Endodermal cell (in vitro differentiated cells): ENCODE measurements around the gene WWC2. TPM values are rescaled to one million over a fixed set of nuclear protein-coding genes. Genes with fewer than 3 reads are reported as not detected.

Source experiments
- DNase-seq: peaks from one replicate; pipeline ENCODE4 v3.0.0-alpha.2; 2017
- H3K27ac ChIP-seq: 2 replicates; pipeline ENCODE4 v1.5.1; 2013; ENCODE audit warnings: mild to moderate bottlenecking, low read depth, low read length, moderate library complexity
- H3K27me3 ChIP-seq: 2 replicates; pipeline ENCODE4 v1.6.1; 2013; ENCODE audit warnings: mild to moderate bottlenecking, low read length, moderate library complexity; ENCODE audit not compliant: insufficient read depth, control insufficient read depth, poor library complexity, severe bottlenecking
- H3K36me3 ChIP-seq: 2 replicates; pipeline ENCODE4 v1.7.0; 2013; ENCODE audit warnings: mild to moderate bottlenecking, low read length, moderate library complexity; ENCODE audit not compliant: control insufficient read depth, insufficient read depth
- H3K4me1 ChIP-seq: one replicate; pipeline ENCODE4 v1.7.0; 2013; ENCODE audit warnings: low read length; ENCODE audit not compliant: control insufficient read depth, insufficient read depth
- H3K4me3 ChIP-seq: 2 replicates; pipeline ENCODE4 v1.5.1; 2013; ENCODE audit warnings: mild to moderate bottlenecking, low read length, moderate library complexity
- H3K9ac ChIP-seq: 2 replicates; pipeline ENCODE4 v1.6.1; 2013; ENCODE audit warnings: mild to moderate bottlenecking, low read length, moderate library complexity; ENCODE audit not compliant: poor library complexity, severe bottlenecking; ENCODE audit errors: extremely low read depth
- H3K9me3 ChIP-seq: 2 replicates; pipeline ENCODE4 v1.6.1; 2013; ENCODE audit warnings: mild to moderate bottlenecking, low read length, moderate library complexity; ENCODE audit not compliant: control insufficient read depth
- H3K27ac Mint-ChIP-seq: 2 replicates; pipeline ENCODE4 v1.8.0; 2020; ENCODE audit warnings: mixed read lengths
- H3K27me3 Mint-ChIP-seq: 2 replicates; pipeline ENCODE4 v1.8.0; 2021; ENCODE audit warnings: mild to moderate bottlenecking, mixed read lengths; ENCODE audit not compliant: insufficient read depth
- H3K36me3 Mint-ChIP-seq: 2 replicates; pipeline ENCODE4 v1.8.0; 2020; ENCODE audit warnings: low read depth, mixed read lengths
- H3K4me1 Mint-ChIP-seq: 2 replicates; pipeline ENCODE4 v1.8.0; 2020; ENCODE audit warnings: mixed read lengths
- H3K4me3 Mint-ChIP-seq: 2 replicates; pipeline ENCODE4 v1.8.0; 2020; ENCODE audit warnings: mild to moderate bottlenecking, moderate library complexity, mixed read lengths
- H3K9me3 Mint-ChIP-seq: 2 replicates; pipeline ENCODE4 v1.8.0; 2020; ENCODE audit warnings: mild to moderate bottlenecking, mixed read lengths
- CTCF ChIP-seq: fragments of 200-600 bp; sonication (generic); conservative IDR thresholded peaks from 2 replicates; pipeline ENCODE4 v1.5.0; 2021; ENCODE audit warnings: antibody characterized with exemption, mild to moderate bottlenecking
- WGBS, 2 experiments: methylation state at CpG; one replicate each; pipeline versions ENCODE4 v1.1.5 to v1.1.7; 2013; ENCODE audit warnings: missing lambda C conversion rate in 2 of 2, mixed read lengths in 1 of 2; ENCODE audit not compliant: insufficient coverage in 1 of 2, insufficient read length in 1 of 2; 5-methylcytosine and 5-hydroxymethylcytosine counted together
- total RNA-seq, 2 donors: library from RNA; stranded (reverse); fragmentation: NEBNext Ultra II Directional in 1 of 2; extraction: Animal tissue kit (Norgen Biotek cat#: 25700) in 1 of 2; gene quantifications; 2 replicates in 1 of 2; 3 replicates in 1 of 2; pipeline ENCODE4 v1.2.1, GENCODE V29; 2021

The WWC2 gene
- total RNA-seq, 2 donors from 2014 or later = 98.2 to 108 TPM

GRCh38 chr4:183142571-183143550 lies 43.8 kb downstream of the WWC2 start:
- Mint-ChIP-seq H3K27ac (no peak overlapping the region), H3K4me1 (peaks cover 28% of the 10 kb centered on the region)
- 87 to 100% methylated on average over 2 to 6 of the region's 6 CpGs for WGBS, 2 experiments

GRCh38 chr4:183144787-183145186 lies 45.7 kb downstream of the WWC2 start:
- no peak overlapping the region for H3K27ac Mint-ChIP-seq
- peaks cover 5% of the 10 kb centered on the region for H3K4me1 ChIP-seq
- peaks cover 7% of the 10 kb centered on the region for H3K36me3 Mint-ChIP-seq
- TF ChIP-seq CTCF = no peak
- H3K4me3 Mint-ChIP-seq = no peak overlapping the region
- H3K4me3 ChIP-seq = no peak overlapping the region
- no peak for DNase-seq
- no peaks in the 10 kb centered on the region for H3K9me3 Mint-ChIP-seq
- 71 to 80% methylated on average over 4 to 6 of the region's 6 CpGs for WGBS, 2 experiments
- H3K27ac ChIP-seq = no peak overlapping the region
- H3K27me3 ChIP-seq = no peaks in the 10 kb centered on the region
- H3K4me1 Mint-ChIP-seq = peaks cover 32% of the 10 kb centered on the region
- H3K9ac ChIP-seq = no peak overlapping the region
- peaks cover 4% of the 10 kb centered on the region for H3K36me3 ChIP-seq
- no peaks in the 10 kb centered on the region for H3K27me3 Mint-ChIP-seq
- no peaks in the 10 kb centered on the region for H3K9me3 ChIP-seq

More at GRCh38 chr4:183142571-183143550, 43.8 kb downstream of the WWC2 start:
- H3K9ac ChIP-seq = no peak overlapping the region
- no peak overlapping the region for H3K27ac ChIP-seq
- H3K27me3 ChIP-seq = no peaks in the 10 kb centered on the region
- no peak overlapping the region for H3K4me3 ChIP-seq
- no peak for DNase-seq
- H3K9me3 ChIP-seq = no peaks in the 10 kb centered on the region
- peaks cover 15% of the 10 kb centered on the region for H3K36me3 ChIP-seq
- TF ChIP-seq CTCF = no peak
- Mint-ChIP-seq H3K27me3 (no peaks in the 10 kb centered on the region), H3K4me3 (no peak overlapping the region), H3K36me3 (peaks cover 12% of the 10 kb centered on the region), H3K9me3 (no peaks in the 10 kb centered on the region)
- peaks cover 5% of the 10 kb centered on the region for H3K4me1 ChIP-seq

- H3K27me3 Mint-ChIP-seq = no peaks in the 10 kb centered on the region
- H3K4me3 Mint-ChIP-seq = no peak overlapping the region
- Histone ChIP-seq H3K9ac (no peak overlapping the region), H3K27me3 (no peaks in the 10 kb centered on the region), H3K4me3 (no peak overlapping the region), H3K4me1 (peaks cover 5% of the 10 kb centered on the region), H3K27ac (no peak overlapping the region), H3K36me3 (no peaks in the 10 kb centered on the region), H3K9me3 (no peaks in the 10 kb centered on the region)
- no peak overlapping the region for H3K27ac Mint-ChIP-seq
- no peak for TF ChIP-seq CTCF
- H3K4me1 Mint-ChIP-seq = peaks cover 31% of the 10 kb centered on the region
- peaks cover 3% of the 10 kb centered on the region for H3K9me3 Mint-ChIP-seq
- DNase-seq = no peak
- peaks cover 4% of the 10 kb centered on the region for H3K36me3 Mint-ChIP-seq
- WGBS, 2 experiments = 96 to 100% methylated on average over 2 of the region's 2 CpGs
Observed at GRCh38 chr4:183145773-183146172, 46.7 kb downstream of the WWC2 start.
